Adrenal gland (tissue), 5 donors: ENCODE measurements around the gene SPINT2.

Experiments
- POLR2A ChIP-seq, 2 donors: fragments of 450-650 bp; IDR thresholded peaks; one replicate each; pipeline ENCODE4 v1.6.1; 2017; ENCODE audit warnings: antibody characterized with exemption in 2 of 2, mild to moderate bottlenecking in 2 of 2, moderate library complexity in 1 of 2
- TF ChIP-seq, protein P1 (sequence below), 6 experiments: fragments of 450-650 bp in 4 of 6; fragments of 200-600 bp in 2 of 6; sonication (generic) in 1 of 6; IDR thresholded peaks; 1 replicate in 5 of 6; 2 replicates in 1 of 6; pipeline versions ENCODE4 v1.5.1 to v1.8.0; 2016 to 2021; ENCODE audit warnings: antibody characterized with exemption in 6 of 6, mild to moderate bottlenecking in 2 of 6, moderate library complexity in 1 of 6
- donor health status: DM: no; HTN: no; CAD: no.

DNA sequence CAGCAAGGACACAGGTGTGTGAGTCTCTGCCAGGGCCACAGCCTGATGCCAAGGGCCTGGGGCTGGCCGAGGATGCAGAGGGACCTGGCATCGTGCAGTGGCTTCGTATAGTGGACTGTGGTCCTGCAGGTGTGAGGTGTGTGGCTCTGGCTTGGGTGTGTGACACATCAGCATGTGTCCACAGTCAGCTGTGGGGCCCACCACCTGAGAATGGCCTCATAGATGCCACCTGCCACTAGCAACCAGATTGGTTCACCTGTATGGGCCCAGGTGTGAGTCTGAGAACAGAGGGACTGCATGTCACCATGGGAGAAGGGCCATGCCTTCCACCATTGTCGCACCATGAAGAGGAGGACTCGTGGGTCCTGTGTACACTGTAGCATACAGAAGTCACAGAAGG lies 10.6 kb upstream of the SPINT2 start:
- TF ChIP-seq, protein P1, sequence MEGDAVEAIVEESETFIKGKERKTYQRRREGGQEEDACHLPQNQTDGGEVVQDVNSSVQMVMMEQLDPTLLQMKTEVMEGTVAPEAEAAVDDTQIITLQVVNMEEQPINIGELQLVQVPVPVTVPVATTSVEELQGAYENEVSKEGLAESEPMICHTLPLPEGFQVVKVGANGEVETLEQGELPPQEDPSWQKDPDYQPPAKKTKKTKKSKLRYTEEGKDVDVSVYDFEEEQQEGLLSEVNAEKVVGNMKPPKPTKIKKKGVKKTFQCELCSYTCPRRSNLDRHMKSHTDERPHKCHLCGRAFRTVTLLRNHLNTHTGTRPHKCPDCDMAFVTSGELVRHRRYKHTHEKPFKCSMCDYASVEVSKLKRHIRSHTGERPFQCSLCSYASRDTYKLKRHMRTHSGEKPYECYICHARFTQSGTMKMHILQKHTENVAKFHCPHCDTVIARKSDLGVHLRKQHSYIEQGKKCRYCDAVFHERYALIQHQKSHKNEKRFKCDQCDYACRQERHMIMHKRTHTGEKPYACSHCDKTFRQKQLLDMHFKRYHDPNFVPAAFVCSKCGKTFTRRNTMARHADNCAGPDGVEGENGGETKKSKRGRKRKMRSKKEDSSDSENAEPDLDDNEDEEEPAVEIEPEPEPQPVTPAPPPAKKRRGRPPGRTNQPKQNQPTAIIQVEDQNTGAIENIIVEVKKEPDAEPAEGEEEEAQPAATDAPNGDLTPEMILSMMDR (IDR thresholded peaks at IDR 0.05): no peak
- TF ChIP-seq POLR2A (IDR thresholded peaks at IDR 0.05): no peak
